Stimulated activated CD8-positive, alpha-beta memory T cell treated with anti-CD3 and anti-CD28 coated beads, Interleukin-15, amount 100 ng/mL, for 48 hours (primary cell): Measurements from ENCODE around the gene RASD2.

ENCODE experiments used
- DNase-seq, 2 donors: peaks; one replicate each; pipeline ENCODE4 v3.0.0-alpha.2; 2020; ENCODE audit warnings: low read depth in 2 of 2

RASD2 gene

GRCh38 chr22:35582861-35583670 is 42.4 kb downstream of the RASD2 start:
- DNase-seq: no peak

GRCh38 chr22:35586771-35587170 is 46.1 kb downstream of the RASD2 start:
- no peak for DNase-seq

DNA sequence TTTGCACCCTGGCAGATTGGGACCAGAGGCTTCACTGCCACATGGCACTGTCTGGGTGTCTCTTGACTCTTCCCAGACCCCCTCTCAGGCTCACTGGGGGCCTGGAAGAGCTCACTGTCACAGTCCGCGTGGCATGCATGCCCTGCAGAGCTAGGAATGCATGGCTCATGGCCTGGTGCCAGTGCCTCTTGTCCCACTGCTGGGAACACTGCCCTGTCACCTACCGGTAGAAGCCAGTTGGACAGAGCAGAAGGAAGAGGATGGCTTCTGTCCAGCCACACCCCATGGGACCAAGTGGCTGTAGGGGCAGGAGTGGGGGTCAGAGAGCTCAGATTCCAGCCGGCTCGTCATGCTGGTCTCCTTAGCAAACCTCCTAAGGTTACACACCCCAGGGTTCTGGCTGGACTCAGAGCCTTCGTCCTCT is 46.8 kb downstream of the RASD2 start:
- no peak for DNase-seq

GRCh38 chr22:35587896-35588295 is 47.3 kb downstream of the RASD2 start:
- no peak for DNase-seq

DNA sequence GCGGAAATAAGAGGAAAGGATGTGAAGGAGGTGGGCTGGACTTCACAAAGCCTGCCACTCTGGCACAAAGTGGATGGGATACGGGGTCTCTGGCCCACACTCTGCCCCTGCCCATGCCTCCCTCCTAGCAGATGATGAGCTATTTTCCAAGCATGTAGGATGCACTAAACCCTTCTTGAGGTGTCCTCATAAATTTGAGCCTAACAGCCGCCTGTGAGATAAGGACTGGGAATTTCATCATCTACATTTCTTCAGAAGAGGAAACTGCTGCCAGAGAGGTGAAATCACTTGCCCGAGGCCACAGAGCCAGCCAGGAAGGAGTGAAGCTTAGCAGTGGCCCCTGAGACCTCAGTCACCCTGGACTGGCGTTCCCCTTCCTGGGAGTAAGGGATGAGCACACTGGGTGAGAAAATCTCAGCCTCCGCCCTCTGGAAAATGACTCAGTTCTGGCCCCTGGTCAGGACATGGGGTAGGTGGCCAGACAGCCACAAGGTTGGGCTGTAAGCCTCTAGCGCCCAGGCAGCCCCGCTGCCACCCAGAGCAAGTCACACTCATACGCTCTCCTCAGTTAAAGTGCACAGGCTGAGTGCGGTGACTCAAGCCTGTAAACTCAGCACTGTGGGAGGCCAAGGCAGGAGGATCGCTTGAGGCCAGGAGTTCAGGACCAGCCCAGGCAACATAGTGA is 48.6 kb downstream of the RASD2 start:
- no peak for DNase-seq

GRCh38 chr22:35589756-35590093 is 49.1 kb downstream of the RASD2 start:
- DNase-seq: no peak

GRCh38 chr22:35590634-35591295 is 50.1 kb downstream of the RASD2 start:
- no peak for DNase-seq

DNA sequence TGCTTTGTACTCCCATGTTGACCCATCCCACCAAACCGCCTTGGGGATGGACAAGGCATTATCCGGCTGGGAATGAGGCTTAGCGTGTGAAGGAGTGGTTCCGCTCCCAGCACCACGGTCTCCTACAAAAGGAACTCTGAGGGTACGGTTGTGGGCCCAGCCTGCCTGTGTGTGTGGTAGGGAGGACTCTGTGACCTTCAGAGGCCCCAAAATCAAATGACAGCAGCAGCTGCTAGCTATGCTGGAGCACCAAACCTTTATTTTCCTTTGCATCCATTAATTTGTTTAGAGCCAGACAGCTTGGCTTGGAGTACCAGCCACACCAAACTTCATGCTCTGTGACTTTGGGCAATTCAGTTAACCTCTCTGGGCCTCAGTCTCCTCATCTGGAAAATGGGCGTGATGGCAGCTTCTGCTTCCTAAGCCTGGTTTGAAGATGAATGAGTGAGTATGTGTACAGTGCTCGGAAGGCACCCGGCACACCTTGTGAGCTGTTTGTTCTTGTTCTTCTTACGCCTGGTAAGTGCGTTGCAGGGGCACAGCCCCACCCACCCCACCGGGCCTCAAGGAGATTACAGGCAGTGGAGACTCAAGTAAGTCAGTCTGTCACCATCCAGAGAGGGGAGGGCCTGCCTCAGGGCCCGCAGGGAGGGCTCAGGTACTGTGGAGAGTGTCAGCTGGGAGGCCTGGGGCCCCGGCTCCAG is 51.2 kb downstream of the RASD2 start:
- no peak for DNase-seq

DNA sequence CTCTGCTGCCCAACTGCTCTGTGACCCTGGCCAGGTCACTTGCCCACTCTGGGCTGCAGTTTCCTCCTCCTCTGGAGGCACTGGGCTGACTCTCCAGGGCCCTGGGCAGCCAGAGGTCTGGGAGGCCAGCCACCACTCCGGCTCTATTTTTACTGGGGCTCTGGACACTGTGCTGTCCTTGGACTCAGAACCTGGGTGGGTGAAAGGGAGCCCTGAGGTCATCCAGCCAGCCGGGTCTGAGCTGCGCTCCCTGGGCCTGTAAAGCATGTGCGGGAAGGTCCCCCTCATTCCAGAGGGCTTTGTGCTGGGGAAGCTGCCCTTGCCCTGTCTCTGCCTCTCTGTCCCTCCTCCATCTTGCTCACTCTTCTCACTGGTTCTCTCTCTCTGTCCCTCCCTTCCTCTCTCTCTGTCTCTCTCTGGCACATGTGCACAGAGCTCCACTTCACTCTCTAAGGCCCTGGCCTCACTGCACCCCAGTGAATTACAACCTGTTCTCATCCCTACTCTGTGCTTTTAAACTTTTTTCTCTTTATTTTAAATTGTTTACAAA is 51.9 kb downstream of the RASD2 start:
- DNase-seq: no peak

- no peak for DNase-seq
Measured at GRCh38 chr22:35593071-35593890, 52.6 kb downstream of the RASD2 start.

DNA sequence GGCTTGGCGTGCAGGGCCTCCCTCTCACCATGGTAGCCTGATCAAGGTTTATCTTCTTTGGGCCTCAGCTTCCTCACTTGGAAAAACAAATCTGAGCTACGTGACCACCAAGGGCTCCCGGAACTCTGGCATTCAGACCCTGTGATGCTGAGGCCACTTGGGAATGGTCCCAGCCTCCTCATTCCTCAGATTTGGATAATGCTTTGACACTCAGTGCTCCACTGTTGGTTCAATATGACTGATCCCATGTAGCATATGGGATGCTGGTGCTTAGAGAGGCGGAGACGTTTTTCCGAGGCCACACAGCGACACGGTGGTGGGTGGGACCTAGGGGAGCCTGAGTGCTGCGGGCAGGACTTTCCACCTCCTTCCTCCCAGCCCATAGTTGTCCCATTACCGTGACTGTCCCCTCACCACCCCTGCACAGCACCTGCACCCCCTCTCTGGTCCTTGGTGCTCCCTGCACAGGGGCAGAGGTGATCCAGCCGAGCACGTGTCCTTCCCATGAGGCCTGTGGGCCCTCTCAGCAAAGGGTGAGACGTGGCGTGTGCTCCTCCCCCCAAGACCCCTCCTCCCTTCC is 53.4 kb downstream of the RASD2 start:
- no peak for DNase-seq

DNA sequence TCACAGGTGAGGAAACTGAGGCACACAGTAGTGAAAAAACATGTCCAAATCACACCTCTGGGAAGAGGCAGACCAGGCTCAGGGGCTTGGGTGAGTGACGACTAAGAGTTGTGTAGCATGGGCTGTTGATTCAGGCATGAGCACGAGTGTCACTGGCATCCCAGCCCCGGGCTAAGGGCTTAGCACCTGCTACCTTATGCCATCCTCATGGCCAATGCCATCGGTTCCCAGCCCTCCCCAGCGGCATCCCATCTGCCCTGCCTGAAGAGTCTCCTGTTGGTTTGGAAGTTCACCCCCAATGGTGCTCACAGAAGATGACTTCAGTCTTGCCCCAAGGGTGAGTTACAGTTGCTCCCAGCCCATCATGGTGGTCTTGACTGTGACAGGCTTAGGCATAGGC is 54.1 kb downstream of the RASD2 start:
- DNase-seq: no peak

GRCh38 chr22:35596821-35597220 is 56.2 kb downstream of the RASD2 start:
- no peak for DNase-seq

GRCh38 chr22:35597692-35598395 is 57.2 kb downstream of the RASD2 start:
- DNase-seq: no peak

GRCh38 chr22:35598396-35598710 is 57.7 kb downstream of the RASD2 start:
- DNase-seq: no peak

DNA sequence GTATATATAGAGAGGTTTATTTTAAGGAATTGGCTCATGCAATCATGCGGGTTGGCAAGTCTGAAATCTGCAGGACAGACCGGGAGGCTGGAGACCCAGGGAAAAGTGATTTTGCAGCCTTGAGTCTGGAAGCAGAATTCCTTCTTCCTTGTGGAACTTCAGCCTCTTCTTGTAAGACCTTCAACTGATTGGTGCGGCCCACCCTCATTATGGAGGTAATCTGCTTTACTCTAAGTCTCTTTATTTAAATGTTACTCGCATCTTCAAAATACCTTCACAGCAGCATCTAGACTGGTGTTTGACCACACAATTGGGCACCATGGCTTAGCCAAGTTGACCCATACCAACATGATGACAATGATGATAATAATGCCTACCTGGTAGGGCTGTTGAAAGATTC is 58.7 kb downstream of the RASD2 start:
- DNase-seq: no peak

DNA sequence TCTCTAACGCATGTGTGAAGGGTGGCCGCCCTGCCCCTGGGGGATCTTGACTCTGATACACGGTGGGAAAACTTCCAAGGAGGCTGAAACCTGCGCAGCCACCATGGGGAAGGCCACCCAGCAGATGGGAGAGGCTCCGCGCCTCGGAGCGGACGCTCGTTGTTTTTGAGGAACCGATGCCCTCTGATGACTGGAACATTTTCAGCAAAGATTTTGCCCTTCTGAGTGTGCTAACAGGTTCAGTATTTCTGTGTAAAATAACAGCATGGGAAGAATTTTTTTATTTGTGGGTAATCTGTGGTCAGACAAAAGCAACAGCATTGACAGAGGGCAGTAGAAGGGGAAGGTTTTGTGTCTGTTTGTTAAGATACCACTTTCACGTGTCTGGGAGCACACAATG is 59.8 kb downstream of the RASD2 start:
- no peak for DNase-seq

DNA sequence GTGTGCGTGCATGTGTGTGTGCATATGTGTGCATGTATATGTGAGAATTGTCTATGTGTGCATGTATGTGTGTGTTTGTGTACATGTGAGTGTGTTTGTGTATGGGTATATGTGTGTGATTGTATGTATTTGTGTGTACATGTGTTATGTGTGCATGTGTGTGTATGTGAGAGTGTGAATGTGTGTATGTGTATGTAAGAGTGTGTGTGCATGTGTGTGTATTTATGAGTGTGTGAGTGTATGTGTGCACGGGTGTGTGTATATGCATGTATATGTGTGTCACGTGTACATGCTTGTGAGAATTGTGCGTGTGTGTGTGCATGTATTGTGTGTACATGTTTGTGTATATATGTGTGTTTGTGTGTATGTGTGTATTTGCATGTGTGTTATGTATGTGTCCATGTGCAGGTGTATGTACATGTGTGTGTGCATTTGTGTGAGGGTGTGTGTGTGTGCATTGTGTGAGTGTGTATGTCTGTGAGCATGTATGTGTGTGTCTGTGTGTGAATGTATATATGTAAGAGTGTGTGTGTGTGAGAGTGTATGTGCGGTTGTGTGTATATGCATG is 60.5 kb downstream of the RASD2 start:
- no peak for DNase-seq

DNA sequence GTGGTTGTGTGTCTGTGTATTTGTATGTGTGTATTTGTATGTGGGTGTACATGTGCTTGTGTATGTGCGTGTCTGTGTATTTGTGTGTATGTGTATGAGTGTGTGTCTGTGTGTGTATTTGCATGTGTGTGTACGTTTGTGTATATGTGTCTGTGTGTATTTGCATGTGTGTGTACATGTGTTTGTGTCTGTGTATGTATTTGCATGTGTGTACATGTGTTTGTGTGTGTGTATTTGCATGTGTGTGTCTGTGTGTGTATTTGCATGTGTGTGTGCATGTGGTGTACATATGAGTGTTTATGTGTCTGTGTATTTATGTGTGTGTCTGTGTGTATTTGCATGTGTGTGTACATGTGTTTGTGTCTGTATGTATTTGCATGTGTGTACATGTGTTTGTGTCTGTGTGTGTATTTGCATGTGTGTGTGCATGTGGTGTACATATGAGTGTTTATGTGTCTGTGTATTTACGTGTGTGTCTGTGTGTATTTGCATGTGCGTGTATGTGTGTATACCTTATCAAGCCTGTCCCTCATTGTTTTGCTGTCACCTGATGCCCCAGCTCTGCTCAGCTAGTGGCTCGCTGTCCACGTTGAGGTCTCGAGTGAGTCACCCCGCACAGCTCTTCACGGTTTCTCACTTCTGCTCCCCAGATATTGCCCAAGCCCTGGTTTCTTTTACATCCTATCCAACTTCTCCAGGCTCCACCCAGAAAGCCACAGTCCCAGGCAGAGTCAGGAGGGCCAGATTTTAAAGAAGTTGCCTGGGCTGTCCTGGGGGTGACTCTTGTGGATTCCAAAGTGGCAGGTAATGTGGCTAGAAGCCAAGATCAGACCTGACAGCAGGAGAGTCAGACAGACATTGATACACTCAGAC is 61.3 kb downstream of the RASD2 start:
- DNase-seq: peak in 1 of 2 donors; percentile 4
